Measurements from ENCODE around the gene APIP. TPM values are rescaled to one million over a fixed set of nuclear protein-coding genes. Genes with fewer than 3 reads are reported as not detected.

Gene APIP
- polyA plus RNA-seq, 1 of the 3 experiments (the other 2 are of a cell fraction) = 21.3 TPM

DNA sequence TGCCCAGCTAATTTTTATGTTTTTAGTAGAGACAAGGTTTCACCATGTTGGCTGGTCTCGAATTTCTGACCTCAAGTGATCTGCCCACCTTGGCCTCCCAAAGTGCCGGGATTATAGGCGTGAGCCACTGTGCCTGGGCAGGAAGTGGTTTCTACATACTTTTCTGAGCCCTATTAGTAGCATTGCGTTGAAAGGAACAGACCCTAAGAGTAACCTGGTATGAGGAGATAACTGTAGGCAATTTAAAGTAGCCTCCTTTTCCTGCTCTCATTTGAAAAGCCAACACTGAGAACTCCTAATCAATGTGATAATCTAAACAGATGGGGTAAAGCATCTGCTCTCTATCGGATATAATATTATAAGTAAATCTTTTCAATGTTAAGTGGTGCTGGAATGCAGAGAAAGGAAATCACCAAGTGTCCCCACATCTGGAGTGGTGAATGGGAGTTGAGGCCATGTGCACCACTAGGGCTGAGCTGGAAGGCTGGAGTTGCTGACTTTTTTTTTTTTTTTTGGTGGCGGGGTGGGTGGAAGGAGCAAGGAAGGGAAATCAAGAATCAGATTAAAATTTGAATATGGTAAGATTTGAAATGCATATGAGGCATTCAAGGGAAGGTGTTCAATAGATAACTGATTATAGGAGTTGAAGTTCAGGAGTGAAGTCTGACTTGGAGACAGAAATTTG is 20.9 kb upstream of the APIP start:
- H3K36me3 ChIP-seq (replicated peaks in 1 of 2; ENCODE audit: control insufficient read depth in 1 of 2, insufficient read depth in 2 of 2, low read length in 1 of 2) = peaks cover 22 to 27% of the 10 kb centered on the region in 2 experiments
- no peak overlapping the region for H3K27ac ChIP-seq (ENCODE audit: low read depth in 2 of 2, low read length in 1 of 2)
- no peak for DNase-seq
- H3F3A ChIP-seq (replicated peaks; ENCODE audit: insufficient read depth) = no peaks in the 10 kb centered on the region
- no peaks in the 10 kb centered on the region for H4K20me1 ChIP-seq (ENCODE audit: insufficient read depth)
- H3K9me2 ChIP-seq = no peaks in the 10 kb centered on the region
- H3K4me2 ChIP-seq = no peak overlapping the region
- H3K79me2 ChIP-seq (ENCODE audit: insufficient read depth) = peaks cover 19% of the 10 kb centered on the region; the same call in 1 of the 2 replicates
- 95% methylated on average over 6 of the region's 6 CpGs for WGBS (ENCODE audit: low lambda C conversion rate)
- no peak overlapping the region for H3K4me3 ChIP-seq (ENCODE audit: low read depth in 2 of 2, low read length in 1 of 2)
- H2AFZ ChIP-seq (ENCODE audit: low read depth) = no peak overlapping the region
- POLR2A ChIA-PET = no interaction called here
- no peaks in the 10 kb centered on the region for H3K27me3 ChIP-seq (ENCODE audit: insufficient read depth)
- no peak overlapping the region for H3K9ac ChIP-seq
- no peaks in the 10 kb centered on the region for H3K9me3 ChIP-seq
- TF ChIP-seq RFX5 (IDR thresholded peaks at IDR 0.05; ENCODE audit: low read length) (no peak), TAF1 (IDR thresholded peaks at IDR 0.05; ENCODE audit: borderline replicate concordance, low read depth, low read length) (no peak), SMC3 (IDR thresholded peaks at IDR 0.05; ENCODE audit: low read depth, low read length) (no peak), FOXM1 (IDR thresholded peaks at IDR 0.05; ENCODE audit: low read depth) (no peak), CHD2 (IDR thresholded peaks at IDR 0.05; ENCODE audit: low read length, partially characterized antibody) (no peak), FOXJ3 (CRISPR knock-in tag; IDR thresholded peaks at IDR 0.05) (no peak), NRF1 (IDR thresholded peaks at IDR 0.05; ENCODE audit: low read depth, low read length) (no peak), YY1 (IDR thresholded peaks at IDR 0.05; ENCODE audit: low read depth) (no peak), TEAD4 (IDR thresholded peaks at IDR 0.05; ENCODE audit: borderline replicate concordance, insufficient read depth) (no peak), MXI1 (IDR thresholded peaks at IDR 0.05; ENCODE audit: low read depth, low read length) (no peak), NFIC (IDR thresholded peaks at IDR 0.05; ENCODE audit: borderline replicate concordance) (no peak), RXRA (IDR thresholded peaks at IDR 0.05; ENCODE audit: borderline replicate concordance, low read depth) (no peak), FOSL2 (IDR thresholded peaks at IDR 0.05; ENCODE audit: borderline replicate concordance, low read depth) (no peak), RCOR1 (IDR thresholded peaks at IDR 0.05; ENCODE audit: low read length) (no peak)
- TF ChIP-seq, protein P1, sequence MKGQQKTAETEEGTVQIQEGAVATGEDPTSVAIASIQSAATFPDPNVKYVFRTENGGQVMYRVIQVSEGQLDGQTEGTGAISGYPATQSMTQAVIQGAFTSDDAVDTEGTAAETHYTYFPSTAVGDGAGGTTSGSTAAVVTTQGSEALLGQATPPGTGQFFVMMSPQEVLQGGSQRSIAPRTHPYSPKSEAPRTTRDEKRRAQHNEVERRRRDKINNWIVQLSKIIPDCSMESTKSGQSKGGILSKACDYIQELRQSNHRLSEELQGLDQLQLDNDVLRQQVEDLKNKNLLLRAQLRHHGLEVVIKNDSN (IDR thresholded peaks at IDR 0.05; ENCODE audit: borderline replicate concordance, low read depth) = no peak
- TF ChIP-seq, protein P2, sequence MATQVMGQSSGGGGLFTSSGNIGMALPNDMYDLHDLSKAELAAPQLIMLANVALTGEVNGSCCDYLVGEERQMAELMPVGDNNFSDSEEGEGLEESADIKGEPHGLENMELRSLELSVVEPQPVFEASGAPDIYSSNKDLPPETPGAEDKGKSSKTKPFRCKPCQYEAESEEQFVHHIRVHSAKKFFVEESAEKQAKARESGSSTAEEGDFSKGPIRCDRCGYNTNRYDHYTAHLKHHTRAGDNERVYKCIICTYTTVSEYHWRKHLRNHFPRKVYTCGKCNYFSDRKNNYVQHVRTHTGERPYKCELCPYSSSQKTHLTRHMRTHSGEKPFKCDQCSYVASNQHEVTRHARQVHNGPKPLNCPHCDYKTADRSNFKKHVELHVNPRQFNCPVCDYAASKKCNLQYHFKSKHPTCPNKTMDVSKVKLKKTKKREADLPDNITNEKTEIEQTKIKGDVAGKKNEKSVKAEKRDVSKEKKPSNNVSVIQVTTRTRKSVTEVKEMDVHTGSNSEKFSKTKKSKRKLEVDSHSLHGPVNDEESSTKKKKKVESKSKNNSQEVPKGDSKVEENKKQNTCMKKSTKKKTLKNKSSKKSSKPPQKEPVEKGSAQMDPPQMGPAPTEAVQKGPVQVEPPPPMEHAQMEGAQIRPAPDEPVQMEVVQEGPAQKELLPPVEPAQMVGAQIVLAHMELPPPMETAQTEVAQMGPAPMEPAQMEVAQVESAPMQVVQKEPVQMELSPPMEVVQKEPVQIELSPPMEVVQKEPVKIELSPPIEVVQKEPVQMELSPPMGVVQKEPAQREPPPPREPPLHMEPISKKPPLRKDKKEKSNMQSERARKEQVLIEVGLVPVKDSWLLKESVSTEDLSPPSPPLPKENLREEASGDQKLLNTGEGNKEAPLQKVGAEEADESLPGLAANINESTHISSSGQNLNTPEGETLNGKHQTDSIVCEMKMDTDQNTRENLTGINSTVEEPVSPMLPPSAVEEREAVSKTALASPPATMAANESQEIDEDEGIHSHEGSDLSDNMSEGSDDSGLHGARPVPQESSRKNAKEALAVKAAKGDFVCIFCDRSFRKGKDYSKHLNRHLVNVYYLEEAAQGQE (IDR thresholded peaks at IDR 0.05; ENCODE audit: low read depth, low read length) = no peak
- no peaks in the 10 kb centered on the region; a peak in 2 of 4 replicates for H3K4me1 ChIP-seq (ENCODE audit: control insufficient read depth in 1 of 2, insufficient read depth in 2 of 2, low read depth in 1 of 2, low read length in 1 of 2)
- CTCF ChIA-PET = no interaction called here

All from SK-N-SH (cell line).